HL-60 (cell line): ENCODE results near the gene KLHL25.

ENCODE experiments used
- GABPA ChIP-seq: IDR thresholded peaks from 2 replicates; pipeline ENCODE4 v1.6.1; 2012; ENCODE audit warnings: low read depth
- POLR2AphosphoS5 ChIP-seq: IDR thresholded peaks from 2 replicates; pipeline ENCODE4 v1.6.1; 2012; ENCODE audit warnings: low read depth
- SPI1 ChIP-seq: IDR thresholded peaks from 2 replicates; pipeline ENCODE4 v1.6.1; 2012; ENCODE audit warnings: low read depth, mild to moderate bottlenecking, borderline replicate concordance
- TF ChIP-seq, protein P1 (sequence below): IDR thresholded peaks from one replicate; pipeline ENCODE4 v1.5.1; 2011; ENCODE audit warnings: low read length, control low read depth, inconsistent platforms; ENCODE audit not compliant: insufficient read depth
- TF ChIP-seq, protein P2 (sequence below): IDR thresholded peaks from 2 replicates; pipeline ENCODE4 v1.6.1; 2012; ENCODE audit warnings: low read depth; ENCODE audit not compliant: insufficient replicate concordance

DNA sequence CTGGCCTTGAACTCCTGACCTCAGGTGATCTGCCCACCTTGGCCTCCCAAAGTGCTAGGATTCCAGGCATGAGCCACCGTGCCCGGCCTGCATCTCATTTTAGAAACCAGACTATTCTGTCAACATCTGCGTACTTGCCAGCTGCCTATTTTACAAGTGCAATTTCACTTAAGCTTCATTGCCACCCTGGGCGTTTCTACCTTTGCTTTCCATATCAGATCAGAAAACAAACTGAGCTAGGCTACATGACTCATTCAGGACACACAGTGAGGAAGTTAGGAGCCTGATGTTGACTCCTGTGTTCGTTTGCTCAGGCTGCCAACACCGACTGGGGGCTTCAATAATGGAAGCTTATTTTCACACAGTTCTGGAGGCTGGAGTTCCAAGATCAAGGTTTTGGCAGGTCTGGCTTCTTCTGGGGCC, 42.3 kb upstream of the KLHL25 start:
- TF ChIP-seq, protein P1, sequence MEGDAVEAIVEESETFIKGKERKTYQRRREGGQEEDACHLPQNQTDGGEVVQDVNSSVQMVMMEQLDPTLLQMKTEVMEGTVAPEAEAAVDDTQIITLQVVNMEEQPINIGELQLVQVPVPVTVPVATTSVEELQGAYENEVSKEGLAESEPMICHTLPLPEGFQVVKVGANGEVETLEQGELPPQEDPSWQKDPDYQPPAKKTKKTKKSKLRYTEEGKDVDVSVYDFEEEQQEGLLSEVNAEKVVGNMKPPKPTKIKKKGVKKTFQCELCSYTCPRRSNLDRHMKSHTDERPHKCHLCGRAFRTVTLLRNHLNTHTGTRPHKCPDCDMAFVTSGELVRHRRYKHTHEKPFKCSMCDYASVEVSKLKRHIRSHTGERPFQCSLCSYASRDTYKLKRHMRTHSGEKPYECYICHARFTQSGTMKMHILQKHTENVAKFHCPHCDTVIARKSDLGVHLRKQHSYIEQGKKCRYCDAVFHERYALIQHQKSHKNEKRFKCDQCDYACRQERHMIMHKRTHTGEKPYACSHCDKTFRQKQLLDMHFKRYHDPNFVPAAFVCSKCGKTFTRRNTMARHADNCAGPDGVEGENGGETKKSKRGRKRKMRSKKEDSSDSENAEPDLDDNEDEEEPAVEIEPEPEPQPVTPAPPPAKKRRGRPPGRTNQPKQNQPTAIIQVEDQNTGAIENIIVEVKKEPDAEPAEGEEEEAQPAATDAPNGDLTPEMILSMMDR, result no peak
- TF ChIP-seq, protein P2, sequence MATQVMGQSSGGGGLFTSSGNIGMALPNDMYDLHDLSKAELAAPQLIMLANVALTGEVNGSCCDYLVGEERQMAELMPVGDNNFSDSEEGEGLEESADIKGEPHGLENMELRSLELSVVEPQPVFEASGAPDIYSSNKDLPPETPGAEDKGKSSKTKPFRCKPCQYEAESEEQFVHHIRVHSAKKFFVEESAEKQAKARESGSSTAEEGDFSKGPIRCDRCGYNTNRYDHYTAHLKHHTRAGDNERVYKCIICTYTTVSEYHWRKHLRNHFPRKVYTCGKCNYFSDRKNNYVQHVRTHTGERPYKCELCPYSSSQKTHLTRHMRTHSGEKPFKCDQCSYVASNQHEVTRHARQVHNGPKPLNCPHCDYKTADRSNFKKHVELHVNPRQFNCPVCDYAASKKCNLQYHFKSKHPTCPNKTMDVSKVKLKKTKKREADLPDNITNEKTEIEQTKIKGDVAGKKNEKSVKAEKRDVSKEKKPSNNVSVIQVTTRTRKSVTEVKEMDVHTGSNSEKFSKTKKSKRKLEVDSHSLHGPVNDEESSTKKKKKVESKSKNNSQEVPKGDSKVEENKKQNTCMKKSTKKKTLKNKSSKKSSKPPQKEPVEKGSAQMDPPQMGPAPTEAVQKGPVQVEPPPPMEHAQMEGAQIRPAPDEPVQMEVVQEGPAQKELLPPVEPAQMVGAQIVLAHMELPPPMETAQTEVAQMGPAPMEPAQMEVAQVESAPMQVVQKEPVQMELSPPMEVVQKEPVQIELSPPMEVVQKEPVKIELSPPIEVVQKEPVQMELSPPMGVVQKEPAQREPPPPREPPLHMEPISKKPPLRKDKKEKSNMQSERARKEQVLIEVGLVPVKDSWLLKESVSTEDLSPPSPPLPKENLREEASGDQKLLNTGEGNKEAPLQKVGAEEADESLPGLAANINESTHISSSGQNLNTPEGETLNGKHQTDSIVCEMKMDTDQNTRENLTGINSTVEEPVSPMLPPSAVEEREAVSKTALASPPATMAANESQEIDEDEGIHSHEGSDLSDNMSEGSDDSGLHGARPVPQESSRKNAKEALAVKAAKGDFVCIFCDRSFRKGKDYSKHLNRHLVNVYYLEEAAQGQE, result no peak
- TF ChIP-seq POLR2AphosphoS5 (no peak), GABPA (no peak), SPI1 (no peak)
